VCaP (cell line): ENCODE data around the gene FCHSD2.
"Not testable (repeated sequence)": the region's sequence is repeated elsewhere in the genome, so short reads cannot be mapped to it uniquely, and the experiment has no call there.

Experiments
- H3K27ac ChIP-seq: fragments of 450-650 bp; 2 replicates; pipeline ENCODE4 v1.5.1; 2017
- CTCF ChIP-seq: fragments of 450-650 bp; conservative IDR thresholded peaks from 2 replicates; pipeline ENCODE4 v1.5.1; 2017; ENCODE audit warnings: mild to moderate bottlenecking, moderate library complexity

The FCHSD2 gene

GRCh38 chr11:72828692-72829101 is 313.4 kb downstream of the FCHSD2 start:
- H3K27ac ChIP-seq = no peak overlapping the region
- no peak for TF ChIP-seq CTCF

GRCh38 chr11:72828081-72828567 is 314.0 kb downstream of the FCHSD2 start:
- TF ChIP-seq CTCF = no peak
- no peak overlapping the region for H3K27ac ChIP-seq

GRCh38 chr11:72827656-72828055 is 314.5 kb downstream of the FCHSD2 start:
- H3K27ac ChIP-seq = not testable (repeated sequence)

GRCh38 chr11:72826942-72827480 is 315.1 kb downstream of the FCHSD2 start:
- no peak overlapping the region for H3K27ac ChIP-seq
- TF ChIP-seq CTCF = no peak

- no peak overlapping the region for H3K27ac ChIP-seq
- no peak for TF ChIP-seq CTCF
These were observed 315.8 kb downstream of the FCHSD2 start for GRCh38 chr11:72826191-72826941.

- no peak for TF ChIP-seq CTCF
- no peak overlapping the region for H3K27ac ChIP-seq
These were observed 316.5 kb downstream of the FCHSD2 start for GRCh38 chr11:72825661-72826060.

- no peak overlapping the region for H3K27ac ChIP-seq
- TF ChIP-seq CTCF = no peak
These were observed 317.2 kb downstream of the FCHSD2 start for GRCh38 chr11:72824811-72825505.
